HG03095 (cell line): ENCODE results near the gene PARP3.

Experiments
- ATAC-seq: cut with Tn5 transposase; IDR thresholded peaks from one replicate; pipeline ENCODE4 v1.9.1; 2021; ENCODE audit warnings: moderate library complexity; ENCODE audit not compliant: unreplicated experiment

Gene PARP3

GRCh38 chr3:51966016-51966415 lies 23.9 kb downstream of the PARP3 start:
- ATAC-seq = no peak

GRCh38 chr3:51966486-51966885 lies 24.3 kb downstream of the PARP3 start:
- ATAC-seq = no peak

DNA sequence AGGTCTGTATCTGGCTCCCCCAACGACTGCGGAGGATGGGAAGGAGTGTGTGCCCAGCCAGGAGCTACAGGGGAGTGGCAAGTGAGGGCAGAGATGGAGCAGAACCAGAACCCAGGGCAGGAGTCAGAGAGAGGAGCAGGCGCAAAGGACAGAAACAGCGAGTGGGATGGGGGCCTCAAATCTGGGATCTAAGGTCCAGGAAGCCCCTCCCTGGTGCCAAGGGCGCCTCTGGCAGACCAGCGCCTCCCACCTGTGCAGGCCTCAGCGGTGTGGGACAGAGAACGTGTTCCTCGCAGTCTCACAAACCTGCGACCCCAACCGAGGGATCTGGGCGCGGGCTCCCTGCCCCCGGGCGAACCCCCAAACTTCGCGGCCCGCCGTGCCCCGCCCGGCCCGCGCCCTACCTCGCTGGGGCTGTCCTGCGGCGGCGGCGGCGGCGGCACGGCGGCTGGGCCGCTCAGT lies 24.8 kb downstream of the PARP3 start:
- ATAC-seq = no peak

DNA sequence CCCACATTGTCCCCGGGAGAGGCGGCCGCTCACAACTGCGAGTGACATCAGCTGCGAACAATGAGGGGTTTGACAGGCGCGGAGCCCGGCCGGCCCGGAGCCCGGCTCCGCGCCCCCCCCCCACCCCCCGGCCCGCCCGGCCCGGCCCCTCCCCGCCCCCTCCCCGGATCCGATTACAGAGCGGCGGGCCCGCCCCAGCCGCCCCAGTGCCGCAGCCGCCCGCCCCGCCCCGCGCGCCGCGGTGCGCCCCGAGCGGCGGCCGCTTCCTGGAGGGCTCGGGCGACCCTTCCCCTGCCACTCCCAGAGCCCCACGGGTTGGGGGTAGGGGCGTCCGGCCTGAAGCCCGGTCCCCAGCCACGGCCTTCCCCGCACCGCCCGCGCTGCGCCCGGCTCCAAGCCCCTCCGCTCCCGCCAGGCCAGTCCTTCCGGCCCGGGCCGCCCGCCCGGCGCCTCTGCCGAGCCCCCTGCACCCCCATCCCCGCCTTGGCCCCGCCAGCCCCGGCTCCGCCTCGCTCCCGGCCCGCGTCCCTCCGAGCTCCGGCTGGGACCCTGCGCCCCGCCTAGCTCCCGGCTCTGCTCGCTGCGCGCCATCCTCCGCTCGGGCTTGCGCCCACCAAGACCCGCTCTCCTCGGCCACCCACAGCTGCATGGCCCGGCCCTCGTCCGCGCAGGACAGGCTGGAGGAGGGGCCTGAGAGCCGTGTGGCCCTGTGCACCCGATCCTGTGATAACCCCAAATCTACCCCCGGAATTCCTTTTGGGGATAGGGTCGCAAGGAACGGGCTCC lies 25.4 kb downstream of the PARP3 start, which contains the start of gene PCBP4:
Gene PCBP4 (minus strand): TSS at position 71 of the 786 bp plus-strand sequence. CDS start 6,214 bp downstream, outside the sequence.
- ATAC-seq = peak; percentile 49

DNA sequence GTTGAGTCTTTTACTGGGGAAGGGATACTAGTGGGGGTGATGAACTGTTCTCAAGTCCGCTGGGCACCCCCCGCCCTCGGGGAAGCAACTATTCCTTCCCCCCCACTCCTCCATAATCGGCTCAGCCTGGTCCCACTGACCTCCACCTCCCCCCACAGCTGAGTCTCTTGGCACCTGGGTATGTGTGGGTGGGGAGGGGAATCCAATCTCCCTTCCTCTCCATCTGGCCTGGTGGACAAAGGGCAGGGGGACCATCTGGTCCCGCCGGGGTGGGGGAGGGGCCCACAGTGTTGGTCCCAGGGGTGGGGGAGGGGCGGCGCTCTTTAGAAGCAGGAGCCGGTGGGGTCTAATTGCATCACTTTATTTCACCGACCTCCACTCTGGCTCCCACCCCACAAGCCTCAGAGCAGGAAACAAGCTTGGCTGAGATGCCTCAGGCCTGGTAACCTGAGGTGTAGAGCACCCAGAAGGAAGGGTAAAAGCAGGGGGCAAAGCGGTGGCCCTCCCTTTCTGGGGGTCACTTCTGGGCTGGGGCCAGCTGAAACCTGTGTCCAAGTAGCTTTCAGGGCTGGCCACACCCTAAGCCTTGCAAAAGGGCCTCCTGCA lies 26.1 kb downstream of the PARP3 start:
- ATAC-seq = no peak

GRCh38 chr3:51968883-51969678 lies 26.9 kb downstream of the PARP3 start:
- ATAC-seq = no peak

DNA sequence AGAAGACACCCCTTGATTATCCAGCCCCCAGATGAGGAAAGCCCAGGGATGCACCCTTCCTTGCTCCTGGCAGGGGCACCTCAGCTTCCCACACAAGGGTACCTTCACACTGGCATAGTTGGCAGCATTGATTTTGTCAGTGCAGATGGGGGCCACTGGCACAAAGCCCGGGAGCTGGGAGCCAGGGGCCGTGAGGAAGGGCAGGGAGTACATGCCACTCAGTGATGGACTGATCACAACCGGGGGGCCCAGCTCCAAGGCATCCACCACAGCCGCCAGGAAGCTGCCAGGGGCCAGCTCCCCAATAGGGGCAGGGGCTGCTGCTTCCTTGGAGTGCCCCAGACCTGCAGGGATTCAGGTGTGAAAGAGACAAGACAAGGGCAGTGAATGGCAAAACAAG lies 27.7 kb downstream of the PARP3 start:
- no peak for ATAC-seq

- ATAC-seq = no peak
Observed at GRCh38 chr3:51970606-51971300, 28.6 kb downstream of the PARP3 start.

DNA sequence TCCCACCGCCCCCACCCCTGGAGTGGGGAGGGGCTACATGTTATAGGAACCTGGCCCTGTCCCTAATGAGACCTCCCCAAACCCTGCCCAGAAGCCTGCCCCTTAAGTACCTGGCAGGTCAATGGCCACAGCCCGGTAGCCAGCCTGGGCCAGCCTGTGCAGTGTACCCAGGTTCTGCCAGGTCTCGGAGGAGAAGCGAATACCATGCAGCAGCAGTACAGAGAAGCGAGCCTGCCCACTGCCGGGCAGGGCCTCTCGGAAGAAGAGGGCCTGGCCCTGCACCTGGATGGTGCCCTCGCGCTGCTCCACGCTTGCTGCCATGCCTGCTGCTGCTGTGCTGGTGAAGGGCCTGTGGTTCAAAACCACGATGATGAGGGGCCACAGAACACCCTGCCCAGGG lies 29.2 kb downstream of the PARP3 start:
- no peak for ATAC-seq

GRCh38 chr3:51974277-51974962 lies 32.3 kb downstream of the PARP3 start:
- ATAC-seq = no peak

DNA sequence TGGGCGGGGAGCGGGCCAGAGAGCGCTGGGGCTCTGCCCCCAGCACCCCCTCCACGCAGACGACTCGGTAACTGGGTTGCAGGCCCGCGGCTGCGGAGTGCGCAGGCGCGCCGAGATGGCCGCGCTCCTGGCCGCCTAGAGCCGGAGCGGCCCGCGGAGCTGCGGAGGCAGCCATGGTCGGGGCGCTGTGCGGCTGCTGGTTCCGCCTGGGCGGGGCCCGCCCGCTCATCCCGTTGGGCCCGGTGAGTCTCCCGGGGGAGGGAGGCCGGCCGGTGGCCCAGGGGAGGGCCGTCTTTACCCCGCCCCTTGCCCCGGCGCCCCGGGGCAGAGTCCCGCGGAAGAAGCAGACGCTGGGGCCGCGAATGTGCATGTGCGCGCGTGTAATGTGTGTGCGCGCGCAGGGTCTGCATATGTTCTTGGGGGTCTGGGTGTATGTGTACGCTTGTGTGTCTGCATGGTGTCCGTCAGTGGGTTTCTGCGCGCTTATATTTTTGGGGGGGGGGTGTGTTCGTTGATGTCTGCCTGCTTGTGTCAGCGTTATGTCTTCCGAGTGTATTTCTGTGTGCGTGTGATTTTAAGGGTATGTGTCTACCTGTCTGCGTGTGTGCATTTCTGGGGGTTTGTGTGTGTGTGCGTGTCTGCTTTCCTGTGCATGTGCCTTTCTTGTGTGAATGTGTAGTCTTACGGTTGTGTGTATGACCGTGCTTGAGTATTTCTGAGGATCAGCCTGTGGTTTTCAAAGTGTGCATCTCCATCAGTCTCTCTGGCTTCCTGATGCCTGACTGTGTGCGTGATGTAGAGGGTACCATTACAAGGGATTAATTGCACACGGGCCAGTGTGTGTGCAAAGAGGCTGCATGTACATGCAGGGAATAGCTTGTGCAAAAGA lies 33.0 kb downstream of the PARP3 start, which contains the start of gene ABHD14A:
Gene ABHD14A (plus strand): TSS at position 102 of the 889 bp plus-strand sequence. CDS start 72 bp downstream, at position 174.
- ATAC-seq = peak; percentile 49

- ATAC-seq = no peak
Observed at GRCh38 chr3:51975852-51976549, 33.8 kb downstream of the PARP3 start.

- ATAC-seq = no peak
Observed at GRCh38 chr3:51977446-51978142, 35.4 kb downstream of the PARP3 start.

GRCh38 chr3:51978143-51978502 lies 36.0 kb downstream of the PARP3 start:
- ATAC-seq = no peak

GRCh38 chr3:51980253-51980652 lies 38.1 kb downstream of the PARP3 start:
- no peak for ATAC-seq

- peak; percentile 37 for ATAC-seq
Observed at GRCh38 chr3:51982352-51982837, 40.2 kb downstream of the PARP3 start.

DNA sequence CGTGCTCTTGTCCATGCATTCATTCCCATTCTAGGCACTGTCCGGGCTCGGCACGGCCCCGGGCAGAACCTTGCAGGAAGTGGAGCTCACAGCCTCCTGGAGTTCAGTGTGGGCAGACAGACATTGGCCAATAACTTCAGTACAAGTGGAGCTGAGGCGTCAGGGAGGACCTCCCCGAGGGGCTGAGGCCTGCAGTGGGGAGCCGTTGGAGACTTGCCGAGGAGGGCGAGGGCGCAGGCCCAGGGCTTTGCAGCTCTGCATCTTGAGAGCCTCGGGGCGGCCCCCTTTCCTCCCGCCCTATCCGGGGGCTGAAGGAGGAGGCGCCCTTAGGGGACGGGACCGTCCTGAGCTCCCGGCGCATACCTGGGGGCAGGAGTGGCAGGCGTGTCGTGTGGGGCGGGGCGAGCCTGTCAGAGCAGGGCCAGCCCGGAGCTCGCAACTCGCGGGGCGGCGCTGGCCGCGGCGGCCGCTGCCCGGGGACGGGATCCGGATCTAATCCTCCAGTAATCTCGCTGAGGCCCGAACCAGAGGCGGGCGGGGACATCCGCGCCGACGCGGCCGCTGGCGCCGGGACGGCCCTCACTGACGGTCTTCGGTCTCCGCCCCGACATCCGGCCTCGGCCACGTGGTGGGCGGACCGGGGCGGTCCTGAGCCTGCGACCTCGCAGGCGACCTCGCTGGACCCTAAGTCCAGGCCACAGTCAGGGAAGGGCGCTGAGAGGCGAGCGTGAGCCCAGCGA lies 40.8 kb downstream of the PARP3 start, which contains the start of gene ACY1:
Gene ACY1 (plus strand): TSS at position 698 of the 740 bp plus-strand sequence. CDS start 530 bp downstream, outside the sequence.
- peak; percentile 78 for ATAC-seq
